ENCODE results near the gene RPN1. TPM values are rescaled to one million over a fixed set of nuclear protein-coding genes. Genes with fewer than 3 reads are reported as not detected.
A peak's percentile ranks its signal among the peaks of the same experiment; 100 is the strongest.

Gene RPN1
- total and polyA plus RNA-seq, 4 donors: 132 to 407 (median 249) TPM

DNA sequence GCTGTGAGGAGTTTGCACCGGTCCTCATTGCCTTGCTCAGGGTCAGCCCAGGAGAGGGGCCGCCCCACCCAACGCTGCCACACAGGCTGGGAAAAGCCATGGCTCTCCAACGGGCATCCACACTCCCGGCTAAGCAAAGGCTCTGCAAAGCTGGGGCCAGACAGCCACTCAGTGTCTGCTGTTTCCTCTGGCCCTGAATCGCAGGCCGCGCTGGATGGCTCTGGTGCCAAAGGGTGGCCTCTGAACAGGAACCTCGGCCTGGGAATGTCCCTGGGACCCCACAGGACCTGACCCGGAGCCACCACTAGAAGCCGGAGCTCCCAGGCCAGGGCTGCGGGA is 42.9 kb downstream of the RPN1 start:
- Histone ChIP-seq H3K4me3 (ENCODE audit: low read depth in 1 of 3, low read length in 3 of 3) (peak overlapping the region; percentile 5 to 66 (median 59)), H3K9ac (ENCODE audit: low read depth in 1 of 2, low read length in 2 of 2) (peak overlapping the region in 1 of 2 donors; percentile 63), H3K27ac (ENCODE audit: low read depth in 1 of 2, low read length in 2 of 2) (peak overlapping the region; percentile 72 to 75), H3K27me3 (ENCODE audit: control insufficient read depth in 4 of 4, insufficient read depth in 4 of 4, low read length in 3 of 4) (no peaks in the 10 kb centered on the region), H3K36me3 (ENCODE audit: control insufficient read depth in 4 of 4, insufficient read depth in 3 of 4, low read depth in 1 of 4, low read length in 3 of 4) (no peaks in the 10 kb centered on the region), H3K9me3 (ENCODE audit: control insufficient read depth in 4 of 4, low read length in 3 of 4) (no peaks in the 10 kb centered on the region), H3K4me1 (ENCODE audit: control insufficient read depth in 4 of 4, insufficient read depth in 4 of 4, low read length in 3 of 4) (peaks cover 6 to 30% (median 26%) of the 10 kb centered on the region in 4 donors)
- DNase-seq (ENCODE audit: low spot score): peak; percentile 47
- 15% methylated on average over 12 of the region's 12 CpGs for whole genome bisulfite sequencing
- no peak for TF ChIP-seq YY1 (IDR thresholded peaks at IDR 0.05)
- no peak for TF ChIP-seq NR2F2 (IDR thresholded peaks at IDR 0.05)
- no peak for TF ChIP-seq FOXA1 (IDR thresholded peaks at IDR 0.05)
- TF ChIP-seq, protein P1, sequence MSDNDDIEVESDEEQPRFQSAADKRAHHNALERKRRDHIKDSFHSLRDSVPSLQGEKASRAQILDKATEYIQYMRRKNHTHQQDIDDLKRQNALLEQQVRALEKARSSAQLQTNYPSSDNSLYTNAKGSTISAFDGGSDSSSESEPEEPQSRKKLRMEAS (IDR thresholded peaks at IDR 0.05): no peak
- TF ChIP-seq RAD21 (IDR thresholded peaks at IDR 0.05): no peak
- TF ChIP-seq, protein P2, sequence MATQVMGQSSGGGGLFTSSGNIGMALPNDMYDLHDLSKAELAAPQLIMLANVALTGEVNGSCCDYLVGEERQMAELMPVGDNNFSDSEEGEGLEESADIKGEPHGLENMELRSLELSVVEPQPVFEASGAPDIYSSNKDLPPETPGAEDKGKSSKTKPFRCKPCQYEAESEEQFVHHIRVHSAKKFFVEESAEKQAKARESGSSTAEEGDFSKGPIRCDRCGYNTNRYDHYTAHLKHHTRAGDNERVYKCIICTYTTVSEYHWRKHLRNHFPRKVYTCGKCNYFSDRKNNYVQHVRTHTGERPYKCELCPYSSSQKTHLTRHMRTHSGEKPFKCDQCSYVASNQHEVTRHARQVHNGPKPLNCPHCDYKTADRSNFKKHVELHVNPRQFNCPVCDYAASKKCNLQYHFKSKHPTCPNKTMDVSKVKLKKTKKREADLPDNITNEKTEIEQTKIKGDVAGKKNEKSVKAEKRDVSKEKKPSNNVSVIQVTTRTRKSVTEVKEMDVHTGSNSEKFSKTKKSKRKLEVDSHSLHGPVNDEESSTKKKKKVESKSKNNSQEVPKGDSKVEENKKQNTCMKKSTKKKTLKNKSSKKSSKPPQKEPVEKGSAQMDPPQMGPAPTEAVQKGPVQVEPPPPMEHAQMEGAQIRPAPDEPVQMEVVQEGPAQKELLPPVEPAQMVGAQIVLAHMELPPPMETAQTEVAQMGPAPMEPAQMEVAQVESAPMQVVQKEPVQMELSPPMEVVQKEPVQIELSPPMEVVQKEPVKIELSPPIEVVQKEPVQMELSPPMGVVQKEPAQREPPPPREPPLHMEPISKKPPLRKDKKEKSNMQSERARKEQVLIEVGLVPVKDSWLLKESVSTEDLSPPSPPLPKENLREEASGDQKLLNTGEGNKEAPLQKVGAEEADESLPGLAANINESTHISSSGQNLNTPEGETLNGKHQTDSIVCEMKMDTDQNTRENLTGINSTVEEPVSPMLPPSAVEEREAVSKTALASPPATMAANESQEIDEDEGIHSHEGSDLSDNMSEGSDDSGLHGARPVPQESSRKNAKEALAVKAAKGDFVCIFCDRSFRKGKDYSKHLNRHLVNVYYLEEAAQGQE (IDR thresholded peaks at IDR 0.05): no peak
- TF ChIP-seq, protein P3, sequence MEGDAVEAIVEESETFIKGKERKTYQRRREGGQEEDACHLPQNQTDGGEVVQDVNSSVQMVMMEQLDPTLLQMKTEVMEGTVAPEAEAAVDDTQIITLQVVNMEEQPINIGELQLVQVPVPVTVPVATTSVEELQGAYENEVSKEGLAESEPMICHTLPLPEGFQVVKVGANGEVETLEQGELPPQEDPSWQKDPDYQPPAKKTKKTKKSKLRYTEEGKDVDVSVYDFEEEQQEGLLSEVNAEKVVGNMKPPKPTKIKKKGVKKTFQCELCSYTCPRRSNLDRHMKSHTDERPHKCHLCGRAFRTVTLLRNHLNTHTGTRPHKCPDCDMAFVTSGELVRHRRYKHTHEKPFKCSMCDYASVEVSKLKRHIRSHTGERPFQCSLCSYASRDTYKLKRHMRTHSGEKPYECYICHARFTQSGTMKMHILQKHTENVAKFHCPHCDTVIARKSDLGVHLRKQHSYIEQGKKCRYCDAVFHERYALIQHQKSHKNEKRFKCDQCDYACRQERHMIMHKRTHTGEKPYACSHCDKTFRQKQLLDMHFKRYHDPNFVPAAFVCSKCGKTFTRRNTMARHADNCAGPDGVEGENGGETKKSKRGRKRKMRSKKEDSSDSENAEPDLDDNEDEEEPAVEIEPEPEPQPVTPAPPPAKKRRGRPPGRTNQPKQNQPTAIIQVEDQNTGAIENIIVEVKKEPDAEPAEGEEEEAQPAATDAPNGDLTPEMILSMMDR (IDR thresholded peaks at IDR 0.05; ENCODE audit: low read depth, low read length, missing input control): no peak
- no peak for TF ChIP-seq HNF4G (IDR thresholded peaks at IDR 0.05)
- TF ChIP-seq SP1 (IDR thresholded peaks at IDR 0.05): no peak
- no peak for TF ChIP-seq RXRA (IDR thresholded peaks at IDR 0.05)

DNA sequence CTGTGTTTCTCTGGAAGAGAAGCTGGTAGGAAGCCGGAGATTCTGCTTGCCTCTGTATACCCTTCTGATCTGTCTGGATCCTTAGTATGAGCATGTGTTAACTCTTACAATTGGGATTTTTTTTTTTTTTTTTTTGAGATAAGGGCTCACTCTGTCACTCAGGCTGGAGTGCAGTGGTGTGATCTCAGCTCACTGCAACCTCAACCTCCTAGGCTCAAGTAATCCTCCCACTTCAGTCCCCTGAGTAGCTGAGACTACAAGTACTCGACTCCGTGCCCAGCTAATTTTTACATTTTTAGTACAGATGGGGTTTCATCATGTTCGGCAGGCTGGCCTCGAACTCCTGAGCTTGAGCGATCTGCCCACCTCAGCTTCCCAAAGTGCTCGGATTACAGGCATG is 44.5 kb downstream of the RPN1 start:
- H3K36me3 ChIP-seq (ENCODE audit: control insufficient read depth in 4 of 4, insufficient read depth in 3 of 4, low read depth in 1 of 4, low read length in 3 of 4): no peaks in the 10 kb centered on the region
- H3K27ac ChIP-seq (ENCODE audit: low read depth in 1 of 2, low read length in 2 of 2): no peak overlapping the region
- H3K9me3 ChIP-seq (ENCODE audit: control insufficient read depth in 4 of 4, low read length in 3 of 4): no peaks in the 10 kb centered on the region
- H3K4me1 ChIP-seq (ENCODE audit: control insufficient read depth in 4 of 4, insufficient read depth in 4 of 4, low read length in 3 of 4): peaks cover 6 to 30% (median 26%) of the 10 kb centered on the region in 4 donors
- H3K27me3 ChIP-seq (ENCODE audit: control insufficient read depth in 4 of 4, insufficient read depth in 4 of 4, low read length in 3 of 4): no peaks in the 10 kb centered on the region
- no peak overlapping the region for H3K9ac ChIP-seq (ENCODE audit: low read depth in 1 of 2, low read length in 2 of 2)
- 96% methylated on average over 7 of the region's 7 CpGs for WGBS
- TF ChIP-seq RXRA (IDR thresholded peaks at IDR 0.05) (no peak), RAD21 (IDR thresholded peaks at IDR 0.05) (no peak), NR2F2 (IDR thresholded peaks at IDR 0.05) (no peak), TAF1 (conservative IDR thresholded peaks at IDR 0.05) (no peak), FOXA1 (IDR thresholded peaks at IDR 0.05) (no peak), HNF4A (conservative IDR thresholded peaks at IDR 0.05) (no peak), YY1 (IDR thresholded peaks at IDR 0.05) (no peak), HNF4G (IDR thresholded peaks at IDR 0.05) (no peak), SP1 (IDR thresholded peaks at IDR 0.05) (no peak), FOXA2 (IDR thresholded peaks at IDR 0.05) (no peak), JUND (IDR thresholded peaks at IDR 0.05) (no peak), EGR1 (IDR thresholded peaks at IDR 0.05; ENCODE audit: low read depth in 2 of 2) (no peak)
- TF ChIP-seq, protein P3 (IDR thresholded peaks at IDR 0.05; ENCODE audit: low read depth, low read length, missing input control): no peak
- TF ChIP-seq, protein P4, sequence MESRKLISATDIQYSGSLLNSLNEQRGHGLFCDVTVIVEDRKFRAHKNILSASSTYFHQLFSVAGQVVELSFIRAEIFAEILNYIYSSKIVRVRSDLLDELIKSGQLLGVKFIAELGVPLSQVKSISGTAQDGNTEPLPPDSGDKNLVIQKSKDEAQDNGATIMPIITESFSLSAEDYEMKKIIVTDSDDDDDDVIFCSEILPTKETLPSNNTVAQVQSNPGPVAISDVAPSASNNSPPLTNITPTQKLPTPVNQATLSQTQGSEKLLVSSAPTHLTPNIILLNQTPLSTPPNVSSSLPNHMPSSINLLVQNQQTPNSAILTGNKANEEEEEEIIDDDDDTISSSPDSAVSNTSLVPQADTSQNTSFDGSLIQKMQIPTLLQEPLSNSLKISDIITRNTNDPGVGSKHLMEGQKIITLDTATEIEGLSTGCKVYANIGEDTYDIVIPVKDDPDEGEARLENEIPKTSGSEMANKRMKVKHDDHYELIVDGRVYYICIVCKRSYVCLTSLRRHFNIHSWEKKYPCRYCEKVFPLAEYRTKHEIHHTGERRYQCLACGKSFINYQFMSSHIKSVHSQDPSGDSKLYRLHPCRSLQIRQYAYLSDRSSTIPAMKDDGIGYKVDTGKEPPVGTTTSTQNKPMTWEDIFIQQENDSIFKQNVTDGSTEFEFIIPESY (IDR thresholded peaks at IDR 0.05): no peak
- TF ChIP-seq, protein P1 (IDR thresholded peaks at IDR 0.05): no peak
- TF ChIP-seq, protein P5, sequence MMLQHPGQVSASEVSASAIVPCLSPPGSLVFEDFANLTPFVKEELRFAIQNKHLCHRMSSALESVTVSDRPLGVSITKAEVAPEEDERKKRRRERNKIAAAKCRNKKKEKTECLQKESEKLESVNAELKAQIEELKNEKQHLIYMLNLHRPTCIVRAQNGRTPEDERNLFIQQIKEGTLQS (IDR thresholded peaks at IDR 0.05): no peak
- TF ChIP-seq, protein P2 (IDR thresholded peaks at IDR 0.05): no peak
- H3K4me3 ChIP-seq (ENCODE audit: low read depth in 1 of 3, low read length in 3 of 3): no peak overlapping the region
- DNase-seq (ENCODE audit: low spot score): no peak
